RCC 7860 (cell line): ENCODE data around the gene PLSCR5.

ENCODE experiments used
- DNase-seq: peaks from one replicate; pipeline ENCODE4 v3.0.0-alpha.2; 2015; ENCODE audit warnings: low spot score
- FAIRE-seq: peaks from 2 replicates; lab custom pipeline; 2012; peaks lifted over from hg19 to GRCh38; lab: Jason Lieb, UNC

PLSCR5 gene

DNA sequence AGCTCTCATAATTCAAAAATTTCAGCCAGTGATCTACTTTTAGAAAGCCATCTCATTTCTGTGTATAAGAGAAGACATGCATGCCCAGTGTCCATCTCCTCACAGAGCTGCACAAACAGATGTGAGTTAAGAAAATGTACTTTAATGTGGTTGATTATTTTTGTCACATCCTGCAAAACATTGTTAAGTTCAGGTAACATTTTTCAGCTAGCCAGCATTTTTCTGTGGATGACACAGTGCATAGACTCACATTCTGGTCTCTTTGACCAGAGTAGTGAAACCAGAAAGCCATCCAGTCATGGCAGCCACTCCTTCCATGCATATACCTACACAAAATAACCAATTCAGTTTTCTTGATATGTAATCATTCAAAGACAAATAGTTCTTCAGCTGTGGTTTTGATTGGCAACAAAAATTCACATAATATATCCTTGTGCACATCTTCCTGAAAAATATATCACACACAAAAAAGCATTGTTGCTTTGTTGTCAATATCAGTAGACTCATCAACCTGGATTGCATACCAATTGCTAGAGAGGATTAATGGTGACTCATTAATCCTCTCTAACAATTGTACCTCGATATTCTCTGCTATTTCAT lies 58.7 kb downstream of the PLSCR5 start:
- FAIRE-seq (no peak), DNase-seq (no peak)

DNA sequence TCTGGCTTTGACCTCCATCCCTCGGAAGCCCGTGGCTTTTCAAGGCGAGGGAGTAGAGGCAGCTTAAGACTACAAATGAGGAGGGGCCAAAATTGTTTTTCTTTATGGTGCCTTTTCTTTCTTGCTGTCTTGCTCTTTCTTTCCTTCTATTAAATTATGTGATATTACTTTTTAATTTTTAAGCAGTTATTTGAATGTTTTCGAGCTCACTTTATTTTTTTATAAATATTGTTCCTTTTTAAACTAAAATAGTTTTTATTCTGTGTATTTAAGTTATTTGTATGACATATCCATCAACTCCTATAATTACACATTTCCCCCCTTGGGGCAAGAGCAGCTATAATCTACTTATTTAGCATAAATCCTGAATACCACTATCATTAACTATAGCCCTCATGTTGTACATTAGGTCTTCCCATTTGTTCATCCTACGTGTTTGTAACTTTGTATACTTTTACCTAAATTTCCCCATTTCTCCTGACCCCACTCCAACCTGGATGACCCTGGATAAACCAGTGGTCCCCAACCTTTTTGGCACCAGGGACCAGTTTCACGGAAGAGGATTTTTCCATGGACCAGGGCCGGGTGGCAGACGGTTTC lies 60.1 kb downstream of the PLSCR5 start:
- no peak for DNase-seq
- FAIRE-seq, result no peak

DNA sequence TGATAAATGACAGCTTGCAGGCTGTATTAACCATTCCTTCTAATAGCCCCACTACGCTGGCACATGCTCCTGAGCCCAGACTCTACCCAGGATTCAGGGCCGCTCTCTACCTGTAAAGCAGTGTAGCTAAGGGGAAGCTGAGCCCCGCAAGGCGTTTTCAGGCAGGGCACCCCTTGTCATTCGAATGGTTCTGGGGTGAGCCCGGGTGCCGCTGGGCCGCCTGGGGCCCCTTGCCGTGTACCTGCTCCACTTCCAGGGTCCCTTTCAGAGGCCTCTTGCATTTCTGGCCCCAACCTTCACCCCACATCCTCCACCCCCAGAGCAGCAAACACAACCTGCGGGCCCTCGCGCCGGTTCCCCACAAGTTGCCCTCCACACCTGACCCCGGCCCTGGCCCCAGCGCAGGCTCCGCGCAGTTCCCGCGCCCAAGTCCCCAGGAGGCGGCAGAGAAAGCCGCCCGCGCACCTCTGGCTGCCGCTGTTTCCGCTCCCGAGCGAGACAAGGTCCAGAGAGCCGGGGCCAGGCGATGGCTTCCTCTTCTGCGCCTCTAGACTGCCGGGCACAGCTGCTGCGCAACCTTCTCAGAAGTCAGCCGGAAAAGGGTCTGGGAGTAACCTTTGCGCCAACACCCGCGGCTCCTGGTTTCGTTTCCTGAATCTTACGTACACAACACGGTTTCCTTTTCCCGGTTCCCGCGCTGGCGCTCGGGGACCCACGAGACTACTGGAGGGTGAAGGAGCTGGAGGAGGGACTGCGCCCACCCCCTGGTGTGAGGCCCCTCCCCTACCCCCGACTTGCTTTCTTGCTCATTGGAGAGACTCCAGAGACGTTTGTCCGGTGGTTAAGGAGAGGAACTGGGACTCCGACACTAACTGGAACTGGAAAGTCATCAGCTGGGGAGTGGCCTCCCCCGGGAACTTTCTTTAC lies 60.9 kb downstream of the PLSCR5 start, which contains the start of gene PLSCR1:
TSS of gene PLSCR1 (minus strand) at position 606 of the 927 bp plus-strand sequence. CDS start 8,055 bp downstream, outside the sequence.
- peak; percentile 89 for FAIRE-seq
- peak; percentile 95 for DNase-seq

DNA sequence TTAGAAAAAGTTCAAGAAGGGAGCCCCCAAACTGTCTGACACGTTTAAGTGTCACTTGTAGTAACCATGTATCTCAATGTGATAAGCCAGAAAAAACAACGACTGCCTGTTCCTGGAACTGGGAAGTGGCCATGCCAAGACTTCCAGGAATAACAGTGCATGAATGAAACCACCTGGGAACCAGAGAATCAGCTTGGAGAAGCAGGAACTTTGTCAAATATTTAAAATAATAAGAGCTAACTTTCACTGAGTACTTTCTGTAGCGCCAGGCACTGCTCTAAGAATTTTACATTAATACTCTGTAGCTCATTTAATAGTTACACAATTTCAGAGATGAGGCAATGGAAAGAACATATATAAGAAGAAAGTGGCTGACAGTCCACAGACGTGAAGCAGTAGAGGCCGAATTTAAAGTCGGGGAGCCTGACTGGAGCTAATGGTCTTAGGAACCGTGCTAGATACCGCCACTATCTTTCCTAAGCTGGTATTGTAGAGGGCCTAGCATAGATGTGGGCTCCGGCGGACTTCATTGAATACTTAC lies 61.6 kb downstream of the PLSCR5 start:
- DNase-seq (no peak), FAIRE-seq (no peak)

- FAIRE-seq (no peak), DNase-seq (no peak)
Measured at GRCh38 chr3:146542978-146543377, 62.2 kb downstream of the PLSCR5 start.

DNA sequence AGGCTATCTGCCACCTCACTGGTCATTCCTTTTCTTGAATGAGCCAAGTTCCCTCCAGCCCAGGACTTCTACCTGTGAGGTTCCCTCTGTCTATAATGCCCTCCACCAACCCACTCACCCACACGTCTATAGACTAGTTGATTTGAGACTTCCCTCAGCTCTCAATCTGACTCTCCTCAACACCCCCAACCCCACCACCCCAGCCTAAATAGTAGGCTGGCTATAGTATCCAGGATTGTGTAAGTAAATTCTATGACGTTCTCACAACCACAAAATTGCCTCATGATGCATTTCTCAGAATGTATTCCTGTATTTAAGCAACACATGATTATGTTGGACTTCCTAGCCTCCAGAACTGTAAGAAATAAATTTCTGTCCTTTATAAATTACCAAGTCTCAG lies 63.0 kb downstream of the PLSCR5 start:
- DNase-seq, result no peak
- no peak for FAIRE-seq

GRCh38 chr3:146540978-146541377 lies 64.2 kb downstream of the PLSCR5 start:
- no peak for FAIRE-seq
- DNase-seq, result no peak

DNA sequence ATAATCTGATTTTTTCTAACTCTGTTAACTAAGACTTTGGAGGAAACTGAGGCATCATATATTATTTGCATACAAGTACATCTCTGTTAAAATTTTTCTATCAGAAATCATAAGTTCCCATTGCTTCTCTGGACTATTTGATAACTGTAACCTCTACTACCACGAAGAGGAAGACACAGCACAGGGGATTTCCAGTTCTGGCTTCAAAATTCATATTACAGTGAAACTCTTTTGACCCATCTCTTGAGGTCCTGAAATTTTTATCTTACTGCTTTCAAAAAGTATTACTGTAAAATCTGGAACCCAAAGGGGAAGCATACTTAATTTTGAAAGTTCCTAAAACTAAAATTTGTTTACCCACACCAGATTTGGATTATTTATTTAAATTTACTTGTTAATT lies 64.9 kb downstream of the PLSCR5 start:
- DNase-seq (no peak), FAIRE-seq (no peak)

- no peak for DNase-seq
- FAIRE-seq, result no peak
Measured at GRCh38 chr3:146539315-146539714, 65.8 kb downstream of the PLSCR5 start.

DNA sequence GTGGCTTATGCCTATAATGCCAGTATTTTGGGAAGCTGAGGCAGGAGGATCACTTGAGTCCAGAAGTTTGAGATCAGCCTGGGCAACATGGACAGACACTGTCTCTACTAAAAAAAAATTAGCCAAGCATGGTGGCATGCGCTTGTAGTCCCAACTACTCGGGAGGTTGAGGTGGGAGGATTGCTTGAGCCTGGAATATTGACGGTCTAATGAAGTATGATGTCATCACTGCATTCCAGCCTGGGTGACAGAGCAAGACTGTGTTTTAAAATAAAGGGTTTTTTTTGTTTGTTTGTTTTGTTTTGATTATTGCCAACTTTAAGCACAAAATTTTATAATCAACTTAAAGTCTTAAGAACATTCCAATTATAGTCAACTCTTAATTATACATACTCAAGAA lies 67.5 kb downstream of the PLSCR5 start:
- no peak for FAIRE-seq
- no peak for DNase-seq

GRCh38 chr3:146536681-146537080 lies 68.5 kb downstream of the PLSCR5 start:
- peak; percentile 44 for DNase-seq
- peak; percentile 21 for FAIRE-seq
